Renal pelvis (tissue), 4 donors: ENCODE measurements around the gene ME3. TPM values are rescaled to one million over a fixed set of nuclear protein-coding genes. Genes with fewer than 3 reads are reported as not detected.
"Not testable (repeated sequence)": the region's sequence is repeated elsewhere in the genome, so short reads cannot be mapped to it uniquely, and the experiment has no call there.

ENCODE experiments used
- DNase-seq: peaks from one replicate; pipeline ENCODE4 v3.0.0-alpha.2; 2013
- polyA plus RNA-seq, 3 donors: library from polyadenylated mRNA; unstranded; fragments of 120-200 nt; gene quantifications; one replicate each; pipeline ENCODE4 v1.2.1, GENCODE V29; 2013; ENCODE audit not compliant: insufficient read length in 3 of 3

ME3 gene
- polyA plus RNA-seq, 3 donors = 24.7 to 31.1 (median 28.2) TPM

DNA sequence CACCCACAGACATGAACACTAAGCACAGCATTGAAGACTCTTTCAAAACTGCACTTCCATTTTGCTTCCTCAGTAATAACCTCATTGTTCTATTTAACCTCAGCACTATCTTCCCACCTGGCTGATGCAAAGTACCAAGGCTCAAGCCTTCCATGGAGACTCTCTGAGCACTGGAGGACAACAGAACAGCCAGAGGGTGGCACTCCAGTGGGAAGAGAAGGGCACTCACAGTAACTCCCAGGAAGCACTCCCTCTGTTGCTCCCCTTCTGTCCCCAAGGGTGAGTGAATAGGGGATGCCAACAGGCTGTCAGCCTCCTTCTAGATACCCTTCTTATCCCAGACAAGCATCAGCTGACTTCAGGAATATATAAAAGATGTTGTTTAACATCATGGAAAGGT is 3.5 kb downstream of the ME3 start:
- DNase-seq = no peak

GRCh38 chr11:86666193-86666592 is 6.2 kb downstream of the ME3 start:
- no peak for DNase-seq

- DNase-seq = no peak
These were observed 7.5 kb downstream of the ME3 start for GRCh38 chr11:86664930-86665329.

DNA sequence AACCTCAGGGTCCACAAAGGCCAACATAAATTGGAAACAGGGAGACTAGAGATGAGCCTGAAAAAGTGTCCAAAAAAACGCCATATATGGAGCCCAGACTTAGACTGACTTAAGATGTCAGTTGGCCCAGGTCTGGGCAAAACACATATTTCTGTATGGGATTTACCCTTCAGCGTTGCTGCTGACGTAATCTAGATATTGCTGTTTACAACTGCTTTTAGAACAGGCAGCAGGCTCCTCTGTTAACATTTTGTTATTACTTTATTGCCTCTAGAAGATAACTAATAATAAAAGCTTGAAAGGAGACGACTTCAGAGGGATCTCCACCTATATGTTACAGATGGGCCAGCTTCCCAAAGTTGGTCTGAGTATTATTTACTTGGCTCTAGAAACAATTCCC is 8.7 kb downstream of the ME3 start:
- no peak for DNase-seq

DNA sequence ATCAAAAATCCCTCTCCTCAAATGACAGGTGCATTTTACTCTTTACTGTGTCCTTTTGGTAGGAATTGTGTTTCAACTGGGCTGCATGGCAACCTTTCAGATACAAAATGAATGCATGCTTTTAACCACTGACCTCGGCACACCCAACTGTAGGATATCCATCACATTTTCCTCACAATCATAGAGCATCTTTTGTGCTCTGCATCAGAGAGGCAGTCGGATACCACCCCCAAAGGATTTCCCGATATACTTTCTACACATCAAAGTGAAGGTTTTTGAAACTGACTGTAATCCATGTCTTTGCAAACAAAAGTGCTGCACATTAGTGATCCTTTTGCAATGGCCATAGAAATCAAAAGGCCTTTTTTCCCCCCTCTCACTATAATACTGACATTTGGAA is 9.1 kb downstream of the ME3 start:
- no peak for DNase-seq

DNA sequence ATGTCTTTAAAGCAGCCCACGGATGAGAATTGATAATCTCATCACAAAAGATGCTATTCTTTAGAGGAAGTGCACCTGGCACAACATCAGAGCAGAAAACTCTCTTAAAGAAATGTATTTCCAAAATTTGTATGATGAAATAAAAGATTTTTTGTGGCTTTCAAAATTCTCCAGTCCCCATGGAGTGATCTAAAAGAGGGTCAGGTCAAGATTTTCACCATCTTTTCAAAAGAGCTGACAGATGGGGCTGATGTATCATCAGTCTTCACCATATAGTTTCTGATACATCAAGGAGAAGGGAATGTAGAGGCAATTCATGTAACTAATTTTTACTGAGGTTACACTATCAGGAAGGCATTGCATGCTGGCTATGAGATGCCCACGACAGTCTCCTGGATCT is 11.7 kb downstream of the ME3 start:
- no peak for DNase-seq

DNA sequence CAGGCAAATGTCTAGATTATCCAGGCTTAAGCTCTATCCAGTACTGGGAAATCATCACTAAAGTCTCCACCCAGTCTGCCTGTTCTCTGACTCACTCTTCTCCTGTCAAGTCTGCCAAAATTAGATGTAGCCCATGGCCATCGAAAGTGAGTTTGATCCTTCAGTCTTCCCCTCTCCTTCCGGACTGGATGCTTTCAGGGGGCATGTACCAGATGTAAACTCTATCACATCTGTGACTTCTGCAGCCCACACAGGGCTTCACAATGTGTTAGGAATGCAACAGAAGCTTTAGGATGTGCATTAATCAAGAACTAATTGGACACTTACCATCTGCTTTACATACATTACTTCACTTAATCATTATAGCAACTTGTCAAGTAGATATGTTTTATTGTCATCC is 12.3 kb downstream of the ME3 start:
- no peak for DNase-seq

- no peak for DNase-seq
These were observed 13.9 kb downstream of the ME3 start for GRCh38 chr11:86658534-86658933.

DNA sequence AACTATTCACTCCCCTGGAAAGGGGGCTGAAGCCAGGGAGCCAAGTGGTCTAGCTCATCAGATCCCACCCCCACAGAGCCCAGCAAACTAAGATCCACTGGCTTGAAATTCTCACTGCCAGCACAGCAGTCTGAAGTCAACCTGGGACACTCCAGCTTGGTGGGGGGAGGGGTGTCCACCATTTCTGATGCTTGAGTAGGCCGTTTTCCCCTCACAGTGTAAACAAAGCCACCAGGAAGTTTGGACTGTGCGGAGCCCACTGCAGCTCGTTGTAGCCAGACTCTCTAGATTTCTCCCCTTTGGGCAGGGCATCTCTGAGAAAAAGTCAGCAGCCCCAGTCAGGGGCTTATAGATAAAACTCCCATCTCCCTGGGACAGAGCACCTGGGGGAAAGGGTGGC is 27.2 kb downstream of the ME3 start:
- not testable (repeated sequence) for DNase-seq

GRCh38 chr11:86644291-86644690 is 28.1 kb downstream of the ME3 start:
- no peak for DNase-seq

- DNase-seq = no peak
These were observed 30.7 kb downstream of the ME3 start for GRCh38 chr11:86641537-86642261.

GRCh38 chr11:86639137-86639536 is 33.3 kb downstream of the ME3 start:
- DNase-seq = peak; percentile 27

DNA sequence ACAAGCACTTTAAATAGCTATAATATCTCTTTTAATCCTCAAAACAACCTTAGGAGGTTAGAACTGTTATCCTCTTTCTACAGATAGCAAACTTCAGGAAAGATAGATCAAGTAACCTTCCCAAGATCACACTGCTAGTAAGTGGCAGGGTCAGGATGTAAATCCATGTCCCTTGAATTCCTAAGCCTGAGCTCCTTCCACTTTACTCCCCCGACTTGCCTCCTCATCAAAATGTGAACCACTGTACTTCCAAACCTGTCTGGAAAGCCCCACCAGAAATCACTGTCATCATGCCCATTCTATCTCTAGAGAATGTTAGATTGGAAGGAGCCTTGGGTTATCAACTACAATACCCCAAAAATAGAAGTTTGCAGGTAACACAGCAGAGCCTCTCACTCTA is 33.7 kb downstream of the ME3 start:
- no peak for DNase-seq

GRCh38 chr11:86637988-86638387 is 34.4 kb downstream of the ME3 start:
- DNase-seq = no peak

DNA sequence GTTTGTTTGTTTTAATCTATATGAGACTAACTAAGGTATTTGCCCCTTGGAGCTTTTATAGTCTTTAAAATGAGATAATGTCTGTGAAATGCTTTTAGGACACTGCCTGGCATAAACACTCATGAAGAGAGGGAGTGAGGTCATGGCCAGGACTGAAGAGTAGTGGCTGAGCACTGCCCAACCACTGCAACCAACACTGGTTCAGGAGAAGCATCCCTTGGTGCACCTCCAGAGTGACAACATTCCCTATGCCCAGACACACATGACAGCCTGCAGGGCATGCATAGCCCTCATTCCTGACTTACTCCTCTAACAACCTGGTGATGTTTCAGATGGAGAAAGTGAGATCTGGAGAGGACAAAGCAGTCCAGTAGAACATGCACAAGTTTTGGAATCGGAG is 36.1 kb downstream of the ME3 start:
- no peak for DNase-seq

DNA sequence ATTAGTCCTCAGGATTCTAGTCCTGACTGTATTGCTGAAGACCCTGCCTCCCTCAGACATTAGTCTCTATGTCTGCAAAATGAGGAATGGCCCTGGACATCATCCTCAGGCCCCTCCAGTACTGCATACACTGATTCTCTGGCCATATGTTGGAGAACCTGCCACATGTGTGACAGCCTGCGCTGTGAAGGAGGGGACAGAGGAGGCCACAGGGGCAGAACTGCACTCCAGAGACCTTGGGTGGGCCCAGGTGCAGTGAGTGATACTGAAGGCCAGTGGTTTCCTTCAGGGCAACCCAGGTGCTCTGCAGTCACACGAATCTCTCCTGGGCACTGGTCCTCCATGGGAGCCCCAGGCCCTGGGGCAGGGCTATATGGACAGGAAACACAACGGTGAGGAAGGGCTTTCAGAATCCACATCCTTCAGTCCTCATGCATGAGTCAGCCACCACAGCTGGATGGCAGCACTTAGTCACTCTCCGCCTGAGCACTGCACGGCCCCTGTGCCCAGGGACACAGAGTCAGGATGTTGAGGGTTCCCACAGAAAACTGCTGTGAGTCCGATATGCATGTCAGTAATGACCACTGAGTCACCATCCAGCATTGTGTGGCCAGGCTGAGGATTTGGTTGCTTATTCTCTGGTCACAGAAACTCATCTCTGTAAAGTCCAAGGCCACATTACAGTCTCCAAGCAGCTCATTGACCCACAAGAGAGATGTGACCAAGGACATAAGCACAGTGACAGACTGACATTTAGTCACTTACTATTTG is 39.7 kb downstream of the ME3 start:
- DNase-seq = no peak

- DNase-seq = no peak
These were observed 42.0 kb downstream of the ME3 start for GRCh38 chr11:86630229-86630981.

- DNase-seq = peak; percentile 42
These were observed 43.2 kb downstream of the ME3 start for GRCh38 chr11:86629045-86629706.

DNA sequence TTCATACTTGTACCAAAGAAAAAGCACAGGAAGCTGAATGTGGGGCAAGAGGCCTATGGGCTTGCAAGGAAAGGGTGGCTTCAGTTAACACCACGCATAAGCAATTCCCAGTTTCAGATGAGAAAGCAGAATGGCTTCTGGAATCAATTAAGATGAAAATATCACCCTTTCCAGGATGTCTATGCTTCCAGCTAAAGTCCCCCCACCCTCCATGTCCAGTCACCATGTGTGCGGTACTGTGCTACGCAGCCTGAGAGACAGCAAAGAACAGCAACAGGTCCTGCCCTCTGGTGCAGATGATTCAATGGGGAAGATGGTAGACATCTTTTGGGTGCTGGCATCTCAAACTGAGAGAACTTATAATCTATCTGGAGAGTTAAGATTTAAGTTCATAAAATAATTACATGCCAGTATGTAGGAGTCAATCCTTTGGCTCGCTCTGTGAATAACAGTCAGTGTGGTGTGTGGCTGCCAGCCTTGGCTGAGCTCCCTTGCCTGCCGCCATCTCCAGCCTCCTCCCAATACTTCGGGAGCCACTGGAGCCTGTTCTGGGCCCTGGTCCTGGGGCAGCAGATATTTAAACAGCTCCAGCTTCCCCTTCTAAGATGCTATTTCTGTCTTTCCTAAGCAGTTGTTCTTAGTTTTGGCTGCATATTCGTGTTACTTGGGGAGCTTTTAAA is 44.5 kb downstream of the ME3 start:
- no peak for DNase-seq

DNA sequence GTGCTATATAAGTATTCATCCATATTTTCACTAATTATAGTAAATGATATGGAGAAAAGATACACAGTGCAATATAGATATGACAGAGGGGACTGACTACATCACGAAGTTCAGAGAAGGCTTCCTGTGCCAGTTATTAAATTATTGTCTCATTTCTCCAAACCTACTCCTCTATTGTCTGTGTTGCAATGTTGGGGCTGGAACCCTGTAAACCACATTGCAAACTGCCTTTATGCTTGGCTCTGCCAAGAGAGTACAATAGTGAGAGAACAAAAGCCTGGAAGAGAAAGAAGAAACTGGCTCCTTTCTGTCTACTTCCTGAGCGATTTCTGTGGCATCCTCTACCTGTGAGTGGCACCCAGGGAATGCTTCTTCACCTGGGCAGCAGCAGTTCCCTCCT is 46.4 kb downstream of the ME3 start:
- DNase-seq = no peak

DNA sequence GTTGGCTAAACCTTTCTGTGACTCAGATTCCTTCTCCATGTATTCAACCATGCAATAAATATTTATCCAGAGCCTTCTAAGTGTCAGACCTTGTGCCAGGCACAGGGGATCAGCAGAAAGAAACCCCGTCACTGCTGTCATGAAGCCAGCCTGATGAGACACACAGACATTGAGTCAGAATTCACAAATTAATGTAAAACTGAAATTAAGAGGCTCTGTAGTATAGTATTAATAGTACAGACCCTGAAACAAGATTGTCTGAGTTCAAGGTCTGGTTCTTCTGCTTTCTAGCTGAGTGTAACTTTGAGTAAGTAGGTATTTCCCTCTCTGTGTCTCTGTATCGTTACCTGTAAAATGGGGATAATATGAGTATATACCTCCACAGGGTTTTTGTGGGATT is 46.9 kb downstream of the ME3 start:
- DNase-seq = no peak

DNA sequence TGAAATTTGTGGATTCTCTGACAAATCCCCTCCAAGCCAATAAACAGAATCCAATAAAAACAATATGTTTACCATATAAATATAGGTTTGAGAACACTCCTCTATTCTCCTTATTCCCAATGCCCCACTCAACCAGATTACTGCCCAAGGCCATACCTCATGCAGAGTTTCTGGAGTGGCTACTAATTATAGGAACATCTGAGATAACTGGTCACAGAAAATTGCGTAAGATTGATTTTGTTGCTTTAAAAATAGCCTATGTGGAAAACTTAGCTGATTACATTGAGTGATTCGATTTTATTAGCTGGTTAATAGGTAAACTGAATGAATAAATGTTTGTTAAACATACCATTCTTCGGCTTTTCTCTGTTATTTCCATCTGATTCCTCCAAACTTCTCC is 48.0 kb downstream of the ME3 start:
- no peak for DNase-seq
